ENCODE measurements around the gene MLLT10.
"Not testable (repeated sequence)": the region's sequence is repeated elsewhere in the genome, so short reads cannot be mapped to it uniquely, and the experiment has no call there.

MLLT10 gene

DNA sequence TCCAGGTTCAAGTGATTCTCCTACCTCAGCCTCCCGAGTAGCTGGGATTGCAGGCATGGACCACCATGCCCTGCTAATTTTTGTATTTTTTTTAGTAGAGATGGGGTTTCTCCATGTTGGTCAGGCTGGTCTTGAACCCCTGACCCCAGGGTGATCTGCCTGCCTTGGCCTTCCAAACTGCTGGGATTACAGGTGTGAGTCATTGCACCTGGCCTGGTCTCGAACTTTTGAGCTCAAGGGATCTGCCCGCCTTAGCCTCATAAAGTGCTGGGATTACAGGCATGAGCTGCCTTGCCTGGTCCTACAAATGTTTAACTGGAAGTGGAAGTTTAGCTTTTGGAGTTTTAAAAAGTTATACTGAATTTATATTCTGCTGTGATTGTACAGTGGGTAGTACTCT is 2.8 kb downstream of the MLLT10 start:
- TF ChIP-seq, protein P1, sequence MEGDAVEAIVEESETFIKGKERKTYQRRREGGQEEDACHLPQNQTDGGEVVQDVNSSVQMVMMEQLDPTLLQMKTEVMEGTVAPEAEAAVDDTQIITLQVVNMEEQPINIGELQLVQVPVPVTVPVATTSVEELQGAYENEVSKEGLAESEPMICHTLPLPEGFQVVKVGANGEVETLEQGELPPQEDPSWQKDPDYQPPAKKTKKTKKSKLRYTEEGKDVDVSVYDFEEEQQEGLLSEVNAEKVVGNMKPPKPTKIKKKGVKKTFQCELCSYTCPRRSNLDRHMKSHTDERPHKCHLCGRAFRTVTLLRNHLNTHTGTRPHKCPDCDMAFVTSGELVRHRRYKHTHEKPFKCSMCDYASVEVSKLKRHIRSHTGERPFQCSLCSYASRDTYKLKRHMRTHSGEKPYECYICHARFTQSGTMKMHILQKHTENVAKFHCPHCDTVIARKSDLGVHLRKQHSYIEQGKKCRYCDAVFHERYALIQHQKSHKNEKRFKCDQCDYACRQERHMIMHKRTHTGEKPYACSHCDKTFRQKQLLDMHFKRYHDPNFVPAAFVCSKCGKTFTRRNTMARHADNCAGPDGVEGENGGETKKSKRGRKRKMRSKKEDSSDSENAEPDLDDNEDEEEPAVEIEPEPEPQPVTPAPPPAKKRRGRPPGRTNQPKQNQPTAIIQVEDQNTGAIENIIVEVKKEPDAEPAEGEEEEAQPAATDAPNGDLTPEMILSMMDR (IDR thresholded peaks at IDR 0.05) = no peak
- no peak overlapping the region for H3K27ac ChIP-seq
- DNase-seq (ENCODE audit: low spot score) = no peak
- H3K4me3 ChIP-seq = no peak overlapping the region

- DNase-seq (ENCODE audit: low spot score); H3K27ac ChIP-seq; H3K4me3 ChIP-seq: not testable (repeated sequence)
Observed at GRCh38 chr10:21540701-21541100, 6.7 kb downstream of the MLLT10 start.

- Histone ChIP-seq H3K4me3 (no peak overlapping the region), H3K27ac (no peak overlapping the region)
- DNase-seq (ENCODE audit: low spot score) = no peak
- TF ChIP-seq, protein P1 (IDR thresholded peaks at IDR 0.05) = no peak
Observed at GRCh38 chr10:21547246-21547645, 13.2 kb downstream of the MLLT10 start.

- TF ChIP-seq, protein P1 (IDR thresholded peaks at IDR 0.05) = no peak
- Histone ChIP-seq H3K27ac (no peak overlapping the region), H3K4me3 (no peak overlapping the region)
- DNase-seq (ENCODE audit: low spot score) = no peak
Observed at GRCh38 chr10:21552638-21553037, 18.6 kb downstream of the MLLT10 start.

DNA sequence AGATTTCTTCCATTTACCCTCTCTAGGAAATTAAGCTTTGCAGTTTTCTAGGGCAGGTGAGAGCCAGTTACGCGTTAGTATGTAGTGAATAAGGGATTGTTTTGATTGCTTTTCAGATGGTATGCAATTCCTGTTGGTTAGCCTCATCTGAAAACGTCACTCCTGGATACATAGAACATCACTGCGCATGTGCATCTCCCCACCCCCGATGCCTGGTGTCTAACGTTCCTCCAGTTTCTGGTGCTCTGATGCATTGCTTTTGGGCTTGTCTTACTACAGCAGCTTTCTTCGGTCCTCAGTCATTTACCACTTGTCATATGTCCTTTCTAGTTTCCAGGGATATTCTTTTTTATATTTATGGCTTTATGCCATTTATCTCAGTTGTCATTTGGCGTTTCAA is 22.5 kb downstream of the MLLT10 start:
- TF ChIP-seq, protein P1 (IDR thresholded peaks at IDR 0.05) = no peak
- H3K4me3 ChIP-seq = no peak overlapping the region
- no peak for DNase-seq (ENCODE audit: low spot score)
- no peak overlapping the region for H3K27ac ChIP-seq

GRCh38 chr10:21558984-21559383 is 25.0 kb downstream of the MLLT10 start:
- DNase-seq (ENCODE audit: low spot score); H3K4me3 ChIP-seq; H3K27ac ChIP-seq: not testable (repeated sequence)

- DNase-seq (ENCODE audit: low spot score) = no peak
- no peak overlapping the region for H3K4me3 ChIP-seq
- TF ChIP-seq, protein P1 (IDR thresholded peaks at IDR 0.05) = no peak
- H3K27ac ChIP-seq = no peak overlapping the region
Observed at GRCh38 chr10:21570761-21571521, 36.9 kb downstream of the MLLT10 start.

DNA sequence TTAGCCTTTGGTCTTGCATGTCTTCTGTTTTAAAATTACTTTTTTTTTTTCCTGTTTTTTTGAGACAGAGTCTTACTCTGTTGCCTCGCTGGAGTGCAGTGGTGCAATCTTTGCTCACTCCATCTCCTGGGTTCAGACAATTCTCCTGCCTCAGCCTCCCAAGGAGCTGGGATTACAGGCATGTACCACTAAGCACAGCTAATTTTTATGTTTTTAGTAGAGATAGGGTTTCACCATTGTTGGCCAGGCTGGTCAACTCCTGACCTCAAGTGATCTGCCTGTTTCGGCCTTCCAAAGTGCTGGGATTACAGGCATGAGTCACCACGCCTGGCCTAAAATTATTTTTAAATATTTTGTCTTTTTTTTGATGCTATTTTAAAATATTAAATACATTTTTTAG is 38.5 kb downstream of the MLLT10 start:
- DNase-seq (ENCODE audit: low spot score) = peak; percentile 72
- Histone ChIP-seq H3K27ac (no peak overlapping the region), H3K4me3 (no peak overlapping the region)
- TF ChIP-seq, protein P1 (IDR thresholded peaks at IDR 0.05) = no peak

- DNase-seq (ENCODE audit: low spot score); H3K4me3 ChIP-seq; H3K27ac ChIP-seq: not testable (repeated sequence)
Observed at GRCh38 chr10:21574514-21574913, 40.5 kb downstream of the MLLT10 start.
